ENCODE results near the gene UQCR10. TPM values are rescaled to one million over a fixed set of nuclear protein-coding genes. Genes with fewer than 3 reads are reported as not detected.

Gene UQCR10
- total RNA-seq, 2 experiments from 2014 or later = 106 to 108 TPM

DNA sequence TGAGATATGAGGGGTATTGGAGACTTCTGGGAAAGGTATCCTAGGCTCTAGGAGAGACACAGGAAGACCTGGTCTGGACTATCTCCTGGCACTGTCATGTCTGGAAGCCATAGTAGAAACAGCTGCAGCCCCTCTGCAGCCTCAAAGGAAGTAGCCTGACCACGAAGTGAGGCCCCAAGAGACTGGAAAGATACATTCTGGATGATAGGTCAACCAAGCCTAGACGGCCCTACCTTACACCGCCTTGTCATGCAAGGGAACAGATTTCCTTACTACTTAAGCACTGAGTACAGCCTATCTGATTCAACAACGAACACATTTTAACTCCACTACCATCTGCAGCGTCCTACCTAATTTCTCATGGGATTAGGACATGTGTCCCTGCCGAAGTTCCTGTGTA, 31.1 kb downstream of the UQCR10 start:
- Mint-ChIP-seq H3K9me3 (no peaks in the 10 kb centered on the region), H3K36me3 (ENCODE audit: low read depth) (peaks cover 14% of the 10 kb centered on the region), H3K27ac (no peak overlapping the region), H3K4me3 (no peak overlapping the region), H3K4me1 (ENCODE audit: low read depth) (no peaks in the 10 kb centered on the region), H3K27me3 (ENCODE audit: low read depth) (no peaks in the 10 kb centered on the region)
- CTCF ChIA-PET = no interaction called here
- DNase-seq = no peak
- intact Hi-C loops (cut with micrococcal nuclease) = no loop called here

DNA sequence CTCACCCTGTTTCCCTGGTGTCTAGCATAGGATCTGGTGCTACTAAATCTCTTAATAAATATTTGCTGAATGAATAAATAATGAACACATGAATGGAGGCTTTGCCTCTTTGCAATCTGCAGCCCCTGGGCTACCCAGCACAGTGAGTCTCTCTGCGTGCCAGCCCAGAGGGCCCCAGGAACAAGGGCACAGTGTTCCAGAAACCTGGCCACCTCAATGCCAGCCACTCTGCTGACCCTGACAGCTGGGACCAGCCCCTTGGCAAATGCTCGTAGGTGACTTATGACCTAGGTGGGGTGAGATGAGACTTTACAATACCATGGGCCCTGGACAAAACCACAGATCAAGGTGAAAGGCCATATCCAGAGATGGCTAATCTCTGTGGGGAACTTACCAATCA, 31.6 kb downstream of the UQCR10 start:
- Mint-ChIP-seq H3K36me3 (ENCODE audit: low read depth) (peaks cover 19% of the 10 kb centered on the region), H3K4me3 (no peak overlapping the region), H3K27ac (no peak overlapping the region), H3K9me3 (no peaks in the 10 kb centered on the region), H3K4me1 (ENCODE audit: low read depth) (no peaks in the 10 kb centered on the region), H3K27me3 (ENCODE audit: low read depth) (no peaks in the 10 kb centered on the region)
- CTCF ChIA-PET = no interaction called here
- intact Hi-C loops (cut with micrococcal nuclease) = no loop called here
- DNase-seq = no peak

- Mint-ChIP-seq H3K4me3 (no peak overlapping the region), H3K36me3 (ENCODE audit: low read depth) (peaks cover 19% of the 10 kb centered on the region), H3K9me3 (no peaks in the 10 kb centered on the region), H3K27me3 (ENCODE audit: low read depth) (no peaks in the 10 kb centered on the region), H3K27ac (no peak overlapping the region), H3K4me1 (ENCODE audit: low read depth) (no peaks in the 10 kb centered on the region)
- no peak for DNase-seq
- intact Hi-C loops (cut with micrococcal nuclease) = no loop called here
- CTCF ChIA-PET = no interaction called here
Observed at GRCh38 chr22:29799217-29799680, 32.1 kb downstream of the UQCR10 start.

- no peaks in the 10 kb centered on the region for H3K4me1 Mint-ChIP-seq (ENCODE audit: low read depth)
- peaks cover 29% of the 10 kb centered on the region for H3K36me3 Mint-ChIP-seq (ENCODE audit: low read depth)
- H3K27ac Mint-ChIP-seq = no peak overlapping the region
- intact Hi-C loops (cut with micrococcal nuclease) = no loop called here
- CTCF ChIA-PET = interaction anchor here (0.9 kb wide), 1 partner anchor 287 kb away, joined by 3 read pairs; no protein-coding TSS in a partner anchor
- no peaks in the 10 kb centered on the region for H3K9me3 Mint-ChIP-seq
- no peaks in the 10 kb centered on the region for H3K27me3 Mint-ChIP-seq (ENCODE audit: low read depth)
- no peak overlapping the region for H3K4me3 Mint-ChIP-seq
- no peak for DNase-seq
Observed at GRCh38 chr22:29801153-29801552, 34.0 kb downstream of the UQCR10 start.

DNA sequence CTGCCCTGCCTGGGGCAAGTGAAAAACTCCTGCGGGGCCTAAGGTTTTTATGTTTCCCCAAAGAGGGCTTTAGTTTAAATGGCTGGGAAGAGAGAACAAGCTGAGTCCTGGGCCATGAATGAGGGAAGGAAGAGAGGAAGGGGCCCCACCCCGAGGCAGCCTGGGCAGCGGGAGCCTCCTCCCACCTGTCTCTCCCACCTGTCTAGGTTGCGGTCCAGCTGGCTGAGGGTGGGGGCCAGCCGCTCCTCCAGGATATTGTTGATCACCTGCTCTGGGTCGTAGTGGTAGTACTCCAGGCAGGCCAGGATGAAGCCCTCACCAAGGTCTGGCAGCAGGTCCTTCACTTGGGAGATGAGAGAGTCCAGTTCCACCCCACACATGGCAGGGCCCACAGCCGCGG, 34.6 kb downstream of the UQCR10 start:
- no peak overlapping the region for H3K27ac Mint-ChIP-seq
- no peaks in the 10 kb centered on the region for H3K27me3 Mint-ChIP-seq (ENCODE audit: low read depth)
- no peak for DNase-seq
- H3K36me3 Mint-ChIP-seq (ENCODE audit: low read depth) = peaks cover 26% of the 10 kb centered on the region
- no peak overlapping the region for H3K4me3 Mint-ChIP-seq
- H3K4me1 Mint-ChIP-seq (ENCODE audit: low read depth) = no peaks in the 10 kb centered on the region
- intact Hi-C loops (cut with micrococcal nuclease) = no loop called here
- CTCF ChIA-PET = no interaction called here
- H3K9me3 Mint-ChIP-seq = no peaks in the 10 kb centered on the region

- peaks cover 29% of the 10 kb centered on the region for H3K36me3 Mint-ChIP-seq (ENCODE audit: low read depth)
- DNase-seq = no peak
- CTCF ChIA-PET = no interaction called here
- H3K4me3 Mint-ChIP-seq = no peak overlapping the region
- no peaks in the 10 kb centered on the region for H3K4me1 Mint-ChIP-seq (ENCODE audit: low read depth)
- no peak overlapping the region for H3K27ac Mint-ChIP-seq
- no peaks in the 10 kb centered on the region for H3K27me3 Mint-ChIP-seq (ENCODE audit: low read depth)
- intact Hi-C loops (cut with micrococcal nuclease) = no loop called here
- H3K9me3 Mint-ChIP-seq = no peaks in the 10 kb centered on the region
Observed at GRCh38 chr22:29803190-29803589, 36.0 kb downstream of the UQCR10 start.

- Mint-ChIP-seq H3K4me3 (no peak overlapping the region), H3K27me3 (ENCODE audit: low read depth) (no peaks in the 10 kb centered on the region), H3K36me3 (ENCODE audit: low read depth) (peaks cover 33% of the 10 kb centered on the region), H3K4me1 (ENCODE audit: low read depth) (no peaks in the 10 kb centered on the region), H3K27ac (no peak overlapping the region), H3K9me3 (no peaks in the 10 kb centered on the region)
- DNase-seq = no peak
- intact Hi-C loops (cut with micrococcal nuclease) = no loop called here
- CTCF ChIA-PET = no interaction called here
Observed at GRCh38 chr22:29804985-29805384, 37.8 kb downstream of the UQCR10 start.

GRCh38 chr22:29806196-29806595, 39.0 kb downstream of the UQCR10 start:
- Mint-ChIP-seq H3K36me3 (ENCODE audit: low read depth) (peaks cover 30% of the 10 kb centered on the region), H3K4me3 (no peak overlapping the region), H3K27ac (no peak overlapping the region), H3K9me3 (no peaks in the 10 kb centered on the region), H3K4me1 (ENCODE audit: low read depth) (no peaks in the 10 kb centered on the region), H3K27me3 (ENCODE audit: low read depth) (no peaks in the 10 kb centered on the region)
- CTCF ChIA-PET = no interaction called here
- DNase-seq = no peak
- intact Hi-C loops (cut with micrococcal nuclease) = no loop called here

DNA sequence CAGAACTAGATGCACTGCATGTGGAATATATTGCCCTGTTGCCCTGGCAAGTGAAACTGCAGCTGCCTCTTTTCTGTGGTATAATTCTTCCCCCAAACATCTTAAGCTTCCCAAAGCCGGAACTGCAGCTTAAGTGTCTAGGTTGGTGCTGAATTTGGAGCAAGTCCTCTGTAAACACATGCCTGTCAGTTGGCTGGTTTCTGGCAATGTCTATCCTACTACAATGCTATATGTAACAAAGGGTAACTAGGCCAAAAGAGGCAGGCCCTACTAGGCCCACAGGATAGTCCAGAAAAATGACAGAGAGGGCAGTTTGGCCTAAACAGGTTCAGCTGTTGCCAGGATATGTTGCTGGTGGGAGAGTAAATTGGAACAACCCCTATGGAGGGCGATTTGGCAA, 43.0 kb downstream of the UQCR10 start:
- H3K27me3 Mint-ChIP-seq (ENCODE audit: low read depth) = no peaks in the 10 kb centered on the region
- H3K36me3 Mint-ChIP-seq (ENCODE audit: low read depth) = peaks cover 31% of the 10 kb centered on the region
- CTCF ChIA-PET = interaction anchor here (1.1 kb wide), 1 partner anchor 195 kb away, joined by 3 read pairs; no protein-coding TSS in a partner anchor
- no peak overlapping the region for H3K4me3 Mint-ChIP-seq
- H3K27ac Mint-ChIP-seq = no peak overlapping the region
- H3K9me3 Mint-ChIP-seq = no peaks in the 10 kb centered on the region
- DNase-seq = no peak
- intact Hi-C loops (cut with micrococcal nuclease) = no loop called here
- H3K4me1 Mint-ChIP-seq (ENCODE audit: low read depth) = no peaks in the 10 kb centered on the region

- Mint-ChIP-seq H3K4me1 (ENCODE audit: low read depth) (no peaks in the 10 kb centered on the region), H3K36me3 (ENCODE audit: low read depth) (peaks cover 30% of the 10 kb centered on the region), H3K27ac (no peak overlapping the region), H3K9me3 (no peaks in the 10 kb centered on the region), H3K27me3 (ENCODE audit: low read depth) (no peaks in the 10 kb centered on the region), H3K4me3 (no peak overlapping the region)
- CTCF ChIA-PET = interaction anchor here (1.3 kb wide), 1 partner anchor 215 kb away, joined by 7 read pairs; no protein-coding TSS in a partner anchor
- intact Hi-C loops (cut with micrococcal nuclease) = no loop called here
- DNase-seq = no peak
Observed at GRCh38 chr22:29811377-29811776, 44.2 kb downstream of the UQCR10 start.

GRCh38 chr22:29813126-29813525, 46.0 kb downstream of the UQCR10 start:
- H3K9me3 Mint-ChIP-seq = no peaks in the 10 kb centered on the region
- peaks cover 31% of the 10 kb centered on the region for H3K36me3 Mint-ChIP-seq (ENCODE audit: low read depth)
- no peak overlapping the region for H3K27ac Mint-ChIP-seq
- no peaks in the 10 kb centered on the region for H3K4me1 Mint-ChIP-seq (ENCODE audit: low read depth)
- no peak overlapping the region for H3K4me3 Mint-ChIP-seq
- intact Hi-C loops (cut with micrococcal nuclease) = no loop called here
- H3K27me3 Mint-ChIP-seq (ENCODE audit: low read depth) = no peaks in the 10 kb centered on the region
- no peak for DNase-seq
- CTCF ChIA-PET = no interaction called here

DNA sequence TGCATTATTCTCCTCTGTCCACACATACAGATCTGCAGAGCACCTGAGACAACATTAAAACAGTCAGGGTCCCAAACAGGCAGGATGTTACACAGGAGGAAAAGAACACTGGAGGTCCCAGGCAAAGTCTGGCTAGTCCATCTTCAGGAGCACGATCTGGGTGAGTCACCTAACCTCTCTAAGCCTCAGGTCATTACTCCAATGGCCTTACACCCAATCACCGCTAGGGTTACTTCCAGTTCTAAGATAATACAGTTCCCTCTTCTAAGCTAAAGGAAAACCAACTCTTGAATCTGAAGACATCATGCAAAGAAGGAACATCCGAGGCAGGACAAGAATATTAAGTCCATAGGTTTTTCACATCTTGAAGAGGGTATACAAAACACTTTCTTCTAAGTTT, 46.4 kb downstream of the UQCR10 start:
- CTCF ChIA-PET = no interaction called here
- Mint-ChIP-seq H3K27ac (no peak overlapping the region), H3K4me1 (ENCODE audit: low read depth) (no peaks in the 10 kb centered on the region), H3K36me3 (ENCODE audit: low read depth) (peaks cover 29% of the 10 kb centered on the region), H3K9me3 (no peaks in the 10 kb centered on the region), H3K27me3 (ENCODE audit: low read depth) (no peaks in the 10 kb centered on the region), H3K4me3 (no peak overlapping the region)
- intact Hi-C loops (cut with micrococcal nuclease) = no loop called here
- DNase-seq = no peak

GRCh38 chr22:29814003-29814402, 46.8 kb downstream of the UQCR10 start:
- intact Hi-C loops (cut with micrococcal nuclease) = no loop called here
- no peaks in the 10 kb centered on the region for H3K27me3 Mint-ChIP-seq (ENCODE audit: low read depth)
- no peaks in the 10 kb centered on the region for H3K9me3 Mint-ChIP-seq
- no peak overlapping the region for H3K4me3 Mint-ChIP-seq
- H3K36me3 Mint-ChIP-seq (ENCODE audit: low read depth) = peaks cover 33% of the 10 kb centered on the region
- CTCF ChIA-PET = no interaction called here
- no peaks in the 10 kb centered on the region for H3K4me1 Mint-ChIP-seq (ENCODE audit: low read depth)
- DNase-seq = no peak
- no peak overlapping the region for H3K27ac Mint-ChIP-seq

- intact Hi-C loops (cut with micrococcal nuclease) = no loop called here
- H3K9me3 Mint-ChIP-seq = no peaks in the 10 kb centered on the region
- no peak for DNase-seq
- no peak overlapping the region for H3K27ac Mint-ChIP-seq
- no peak overlapping the region for H3K4me3 Mint-ChIP-seq
- CTCF ChIA-PET = no interaction called here
- peaks cover 2% of the 10 kb centered on the region for H3K4me1 Mint-ChIP-seq (ENCODE audit: low read depth)
- peaks cover 35% of the 10 kb centered on the region for H3K36me3 Mint-ChIP-seq (ENCODE audit: low read depth)
- no peaks in the 10 kb centered on the region for H3K27me3 Mint-ChIP-seq (ENCODE audit: low read depth)
Observed at GRCh38 chr22:29815580-29815979, 48.4 kb downstream of the UQCR10 start.

Measured in activated naive CD4-positive, alpha-beta T cell treated with anti-CD3 and anti-CD28 coated beads for 36 hours (primary cell).